Measurements from ENCODE around the gene ZDHHC14.

- no peak for TF ChIP-seq ARNTL (CRISPR knock-in tag; IDR thresholded peaks at IDR 0.05; ENCODE audit: borderline replicate concordance, low read depth)
- TF ChIP-seq ZNF70 (CRISPR knock-in tag; IDR thresholded peaks at IDR 0.05), result no peak
These were observed 51.9 kb downstream of the ZDHHC14 start for GRCh38 chr6:157432892-157433265.

All from SK-N-SH treated with all-trans-retinoic acid at 6 μM for 48 hours (cell line).